K562 (cell line): Measurements from ENCODE around the gene SEC61A1. TPM values are rescaled to one million over a fixed set of nuclear protein-coding genes. Genes with fewer than 3 reads are reported as not detected.

Experiments
- ETV1 ChIP-seq: fragments of 450-650 bp; conservative IDR thresholded peaks from 2 replicates; pipeline ENCODE4 v1.6.1; 2016; ENCODE audit warnings: missing genetic modification characterization, control low read depth, low read depth, missing compliant biosample characterization
- GTF2E2 ChIP-seq: fragments of 200-800 bp; sonication (Bioruptor generic); IDR thresholded peaks from 2 replicates; pipeline ENCODE4 v1.6.1; 2016; ENCODE audit warnings: missing genetic modification characterization, missing compliant biosample characterization
- KAT2B ChIP-seq: IDR thresholded peaks from one replicate; pipeline ENCODE4 v1.6.1; 2012; ENCODE audit warnings: low read depth, mild to moderate bottlenecking, control low read depth, inconsistent platforms, low read length, moderate library complexity
- LEF1 ChIP-seq: fragments of 450-650 bp; IDR thresholded peaks from 2 replicates; pipeline ENCODE4 v1.6.1; 2016; ENCODE audit warnings: mild to moderate bottlenecking
- MCM5 ChIP-seq: fragments of 450-650 bp; IDR thresholded peaks from 2 replicates; pipeline ENCODE4 v1.6.1; 2016; ENCODE audit warnings: low read depth
- MEIS2 ChIP-seq: fragments of 450-650 bp; IDR thresholded peaks from 2 replicates; pipeline ENCODE4 v1.6.1; 2014; ENCODE audit warnings: mild to moderate bottlenecking; ENCODE audit not compliant: partially characterized antibody
- MLLT1 ChIP-seq, 2 experiments: fragments of 450-650 bp; IDR thresholded peaks; 2 replicates each; pipeline ENCODE4 v1.6.1; 2016
- MYC ChIP-seq, 2 experiments: fragments of 250-450 bp in 1 of 2; sonication (Bioruptor Pico) in 1 of 2; IDR thresholded peaks; 2 replicates each; pipeline versions ENCODE4 v1.5.1 to v1.6.1; 2012 to 2021; ENCODE audit warnings: low read depth in 2 of 2, borderline replicate concordance in 1 of 2, improper control_type of control experiment in 1 of 2, low read length in 1 of 2, mild to moderate bottlenecking in 1 of 2, moderate library complexity in 1 of 2
- PCBP2 ChIP-seq: fragments of 200-400 bp; formaldehyde crosslinking; IDR thresholded peaks from 2 replicates; pipeline ENCODE4 v1.6.1; 2018; ENCODE audit warnings: low read length, low read depth, mild to moderate bottlenecking, moderate library complexity; ENCODE audit not compliant: poor library complexity, severe bottlenecking
- POLR3G ChIP-seq: IDR thresholded peaks from 2 replicates; pipeline ENCODE4 v1.6.1; 2011; ENCODE audit not compliant: insufficient read length, insufficient replicate concordance; ENCODE audit errors: extremely low read depth
- RNF219 ChIP-seq: fragments of 250-450 bp; sonication (Bioruptor Pico); IDR thresholded peaks from 2 replicates; pipeline ENCODE4 v1.5.0; 2022; ENCODE audit warnings: mild to moderate bottlenecking
- ZBED1 ChIP-seq: IDR thresholded peaks from 2 replicates; pipeline ENCODE4 v1.6.1; 2014
- ZFP30 ChIP-seq: fragments of 250-450 bp; sonication (Bioruptor Pico); IDR thresholded peaks from 2 replicates; pipeline ENCODE4 v1.8.0; 2022; ENCODE audit warnings: moderate library complexity, mild to moderate bottlenecking, inconsistent platforms, borderline replicate concordance
- ZMIZ1 ChIP-seq, 2 experiments: fragments of 150-350 bp in 1 of 2; IDR thresholded peaks; 2 replicates each; pipeline ENCODE4 v1.6.1; 2012 to 2016; ENCODE audit warnings: low read depth in 2 of 2, low read length in 2 of 2, mild to moderate bottlenecking in 1 of 2, moderate library complexity in 1 of 2
- ZNF140 ChIP-seq: fragments of 250-450 bp; sonication (Bioruptor Pico); IDR thresholded peaks from 2 replicates; pipeline ENCODE4 v1.8.0; 2021; ENCODE audit warnings: moderate library complexity, mild to moderate bottlenecking, inconsistent platforms
- ZNF197 ChIP-seq: fragments of 200-800 bp; sonication (Bioruptor generic); IDR thresholded peaks from 2 replicates; pipeline ENCODE4 v1.6.1; 2016; ENCODE audit warnings: low read depth, missing genetic modification characterization, missing compliant biosample characterization
- ZNF263 ChIP-seq: sonication (generic); formaldehyde crosslinking; IDR thresholded peaks from 2 replicates; pipeline ENCODE4 v1.8.0; 2022; ENCODE audit warnings: mild to moderate bottlenecking, missing genetic modification reagents, borderline replicate concordance
- ZNF395 ChIP-seq: fragments of 200-800 bp; sonication (Bioruptor generic); IDR thresholded peaks from 2 replicates; pipeline ENCODE4 v1.6.1; 2017; ENCODE audit warnings: missing genetic modification characterization, missing compliant biosample characterization
- polyA plus RNA-seq, 8 experiments: library from polyadenylated mRNA; depleted of rRNA in 4 of 8; stranded (reverse) in 5 of 8; unstranded in 3 of 8; fragments of >200 nt; fragmentation: Nextera tagmentation in 2 of 8; fragmentation: Illumina TruSeq in 1 of 8; extraction: Ambion mirVana in 2 of 8; extraction: Trizol in 1 of 8; gene quantifications; 2 replicates each; pipeline versions ENCODE4 v1.2.1 to v1.2.3, GENCODE V29; 2011 to 2014; ENCODE audit warnings: inconsistent platforms in 1 of 8, missing spikeins in 1 of 8
- total RNA-seq, 7 experiments: library from RNA; depleted of rRNA in 6 of 7; stranded (reverse); fragments of >200 nt in 6 of 7; fragmentation: Illumina TruSeq in 2 of 7; extraction: Trizol in 2 of 7; gene quantifications; 2 replicates each; pipeline versions ENCODE4 v1.2.1 to v1.2.3, GENCODE V29; 2011 to 2021; ENCODE audit warnings: low replicate concordance in 1 of 7

Gene SEC61A1
- total and polyA plus RNA-seq, 9 of the 15 experiments (the other 6 are each of a cell fraction or from before 2014, with no cell fraction given) = 1.9 to 140 (median 79.1) TPM

GRCh38 chr3:128051837-128052594 is at the start of gene SEC61A1 (continued):
- TF ChIP-seq ZMIZ1 (IDR thresholded peaks at IDR 0.05; ENCODE audit: low read depth in 2 of 2, low read length in 2 of 2) (no peak), ZNF140 (no peak), ZNF263 (no peak), ZFP30 (CRISPR knock-in tag) (no peak), MYC (IDR thresholded peaks at IDR 0.05; ENCODE audit: low read depth, low read length) (peak; percentile 88), MYC (CRISPR knock-in tag; IDR thresholded peaks at IDR 0.05; ENCODE audit: borderline replicate concordance, low read depth) (no peak), ZNF395 (CRISPR knock-in tag) (peak; percentile 71; the same call in 1 of the 2 replicates), POLR3G (no peak), KAT2B (no peak), ZNF197 (CRISPR knock-in tag) (0 out of 2 replicates have a peak, but pooled peaks have one; percentile 40), ETV1 (tag) (no peak), MEIS2 (peak; percentile 16), ZBED1 (no peak), MCM5 (no peak), RNF219 (CRISPR knock-in tag) (no peak), PCBP2 (no peak), LEF1 (no peak), GTF2E2 (tag) (no peak), MLLT1 (IDR thresholded peaks at IDR 0.05) (no peak)
